Mesenchymal stem cell (in vitro differentiated cells and primary cell): ENCODE data around the gene CTSH.

ENCODE experiments used
- DNase-seq: peaks from one replicate; pipeline ENCODE4 v3.0.0-alpha.2; 2013
- H2AFZ ChIP-seq: one replicate; pipeline ENCODE4 v1.6.1; 2013; ENCODE audit warnings: low read depth, mild to moderate bottlenecking, control low read depth, inconsistent platforms, low read length, moderate library complexity
- H2AK5ac ChIP-seq: 2 replicates; pipeline ENCODE4 v1.6.1; 2013; ENCODE audit warnings: low read length, moderate library complexity, mild to moderate bottlenecking, inconsistent platforms; ENCODE audit not compliant: severe bottlenecking
- H2BK120ac ChIP-seq: one replicate; pipeline ENCODE4 v1.6.1; 2013; ENCODE audit warnings: low read depth, mild to moderate bottlenecking, inconsistent platforms, low read length, moderate library complexity
- H2BK12ac ChIP-seq, 2 experiments: one replicate each; pipeline ENCODE4 v1.6.1; 2013; ENCODE audit warnings: inconsistent platforms in 2 of 2, low read length in 2 of 2, mild to moderate bottlenecking in 2 of 2, moderate library complexity in 2 of 2, control low read depth in 1 of 2
- H2BK15ac ChIP-seq: one replicate; pipeline ENCODE4 v1.6.1; 2013; ENCODE audit warnings: mild to moderate bottlenecking, low read depth, inconsistent platforms; ENCODE audit not compliant: poor library complexity, severe bottlenecking
- H2BK5ac ChIP-seq: 2 replicates; pipeline ENCODE4 v1.6.1; 2013; ENCODE audit warnings: low read depth, mild to moderate bottlenecking, low read length, control low read depth, inconsistent platforms; ENCODE audit not compliant: poor library complexity, severe bottlenecking
- H3K14ac ChIP-seq, 2 experiments: one replicate each; pipeline ENCODE4 v1.6.1; 2013; ENCODE audit warnings: inconsistent platforms in 2 of 2, low read length in 2 of 2, control low read depth in 1 of 2, mild to moderate bottlenecking in 1 of 2, moderate library complexity in 1 of 2
- H3K18ac ChIP-seq, 2 experiments: one replicate each; pipeline ENCODE4 v1.6.1; 2013; ENCODE audit warnings: inconsistent platforms in 2 of 2, low read length in 2 of 2, control low read depth in 1 of 2, low read depth in 1 of 2, mild to moderate bottlenecking in 1 of 2
- H3K23ac ChIP-seq, 2 experiments: one replicate each; pipeline ENCODE4 v1.6.1; 2013; ENCODE audit warnings: inconsistent platforms in 2 of 2, low read length in 2 of 2, mild to moderate bottlenecking in 2 of 2, moderate library complexity in 2 of 2, control low read depth in 1 of 2
- H3K27ac ChIP-seq: 2 replicates; pipeline ENCODE4 v1.5.1; 2013; ENCODE audit warnings: mild to moderate bottlenecking, moderate library complexity, low read length, control low read depth, inconsistent platforms; ENCODE audit not compliant: poor library complexity, severe bottlenecking
- H3K27me3 ChIP-seq, 2 experiments: 2 replicates each; pipeline versions ENCODE4 v1.6.1 to v1.7.0; 2013; ENCODE audit warnings: low read length in 2 of 2, mild to moderate bottlenecking in 2 of 2, moderate library complexity in 2 of 2, control low read depth in 1 of 2, inconsistent platforms in 1 of 2; ENCODE audit not compliant: control insufficient read depth in 1 of 2, insufficient read depth in 1 of 2
- H3K36me3 ChIP-seq, 2 experiments: 2 replicates each; pipeline versions ENCODE4 v1.6.1 to v1.7.0; 2013; ENCODE audit warnings: low read length in 2 of 2, control low read depth in 1 of 2, inconsistent platforms in 1 of 2, low read depth in 1 of 2, mild to moderate bottlenecking in 1 of 2; ENCODE audit not compliant: insufficient read depth in 2 of 2, control insufficient read depth in 1 of 2
- H3K4ac ChIP-seq, 2 experiments: one replicate each; pipeline ENCODE4 v1.6.1; 2013; ENCODE audit warnings: inconsistent platforms in 2 of 2, low read length in 2 of 2, mild to moderate bottlenecking in 2 of 2, moderate library complexity in 2 of 2, control low read depth in 1 of 2, low read depth in 1 of 2
- H3K4me1 ChIP-seq: 2 replicates; pipeline ENCODE4 v1.6.1; 2013; ENCODE audit warnings: low read depth, low read length, control low read depth; ENCODE audit not compliant: control insufficient read depth, insufficient read depth
- H3K4me2 ChIP-seq: 2 replicates; pipeline ENCODE4 v1.6.1; 2013; ENCODE audit warnings: low read length, mild to moderate bottlenecking, inconsistent platforms; ENCODE audit not compliant: poor library complexity, severe bottlenecking
- H3K4me3 ChIP-seq, 2 experiments: 2 replicates each; pipeline versions ENCODE4 v1.5.1 to v1.7.0; 2013; ENCODE audit warnings: low read length in 2 of 2, mild to moderate bottlenecking in 2 of 2, control low read depth in 1 of 2, low read depth in 1 of 2; ENCODE audit not compliant: insufficient read depth in 1 of 2
- H3K79me1 ChIP-seq: replicated peaks from 2 replicates; pipeline ENCODE4 v1.6.1; 2013; ENCODE audit warnings: mild to moderate bottlenecking, control low read depth, low read length, inconsistent platforms; ENCODE audit not compliant: poor library complexity, severe bottlenecking
- H3K9ac ChIP-seq: 2 replicates; pipeline ENCODE4 v1.7.0; 2013; ENCODE audit warnings: mild to moderate bottlenecking, low read length, moderate library complexity
- H3K9me3 ChIP-seq: 2 replicates; pipeline ENCODE4 v1.7.0; 2013; ENCODE audit warnings: mild to moderate bottlenecking, low read length; ENCODE audit not compliant: control insufficient read depth
- H4K8ac ChIP-seq: one replicate; pipeline ENCODE4 v1.6.1; 2013; ENCODE audit warnings: inconsistent platforms, mild to moderate bottlenecking, low read length, moderate library complexity
- H4K91ac ChIP-seq: one replicate; pipeline ENCODE4 v1.6.1; 2013; ENCODE audit warnings: mild to moderate bottlenecking, low read length, inconsistent platforms
- WGBS: methylation state at CpG from one replicate; pipeline ENCODE4 v1.1.7; 2013; ENCODE audit warnings: mixed read lengths; 5-methylcytosine and 5-hydroxymethylcytosine counted together

Gene CTSH

GRCh38 chr15:78921940-78922339, 22.9 kb downstream of the CTSH start:
- Histone ChIP-seq H3K9me3 (no peaks in the 10 kb centered on the region), H3K18ac (no peak overlapping the region), H2AK5ac (no peak overlapping the region), H3K27me3 (no peaks in the 10 kb centered on the region), H2BK15ac (no peak overlapping the region), H4K8ac (no peak overlapping the region), H3K4me2 (no peak overlapping the region), H3K79me1 (peaks cover 16% of the 10 kb centered on the region), H3K4me3 (no peak overlapping the region), H3K27ac (no peak overlapping the region), H2AFZ (no peak overlapping the region), H2BK12ac (no peak overlapping the region), H4K91ac (no peak overlapping the region), H3K4me1 (peaks cover 3% of the 10 kb centered on the region), H3K14ac (no peak overlapping the region), H3K9ac (no peak overlapping the region), H3K36me3 (peaks cover 70 to 75% of the 10 kb centered on the region in 2 experiments), H3K4ac (no peak overlapping the region), H3K23ac (no peak overlapping the region), H2BK5ac (no peak overlapping the region), H2BK120ac (no peak overlapping the region)
- no peak for DNase-seq
- 97% methylated on average over 14 of the region's 14 CpGs for WGBS

- Histone ChIP-seq H3K4me3 (no peak overlapping the region), H3K9ac (no peak overlapping the region), H3K14ac (no peak overlapping the region), H2BK12ac (no peak overlapping the region), H2AK5ac (no peak overlapping the region), H3K4me1 (peaks cover 4% of the 10 kb centered on the region), H3K27ac (no peak overlapping the region), H3K23ac (no peak overlapping the region), H4K8ac (no peak overlapping the region), H3K27me3 (no peaks in the 10 kb centered on the region), H3K79me1 (peaks cover 16% of the 10 kb centered on the region), H3K36me3 (peaks cover 66 to 70% of the 10 kb centered on the region in 2 experiments), H4K91ac (no peak overlapping the region), H2BK15ac (no peak overlapping the region), H2BK5ac (no peak overlapping the region), H2BK120ac (no peak overlapping the region), H3K4me2 (no peak overlapping the region), H3K4ac (no peak overlapping the region), H2AFZ (no peak overlapping the region), H3K9me3 (no peaks in the 10 kb centered on the region), H3K18ac (no peak overlapping the region)
- WGBS, result 98% methylated on average over 6 of the region's 6 CpGs
- DNase-seq, result no peak
These were observed 23.3 kb downstream of the CTSH start for GRCh38 chr15:78921517-78921916.

- 90% methylated on average over 3 of the region's 4 CpGs for WGBS
- no peak overlapping the region for H3K23ac ChIP-seq
- no peak overlapping the region for H3K4me2 ChIP-seq
These were observed 27.0 kb downstream of the CTSH start for GRCh38 chr15:78917888-78918287.

GRCh38 chr15:78916088-78916487, 28.8 kb downstream of the CTSH start:
- no peak overlapping the region for H2BK15ac ChIP-seq
- no peak overlapping the region for H3K4me3 ChIP-seq
- no peak overlapping the region for H3K23ac ChIP-seq
- no peak overlapping the region for H4K8ac ChIP-seq
- no peak overlapping the region for H2AFZ ChIP-seq
- DNase-seq, result no peak
- no peak overlapping the region for H2AK5ac ChIP-seq
- H3K18ac ChIP-seq, result no peak overlapping the region
- H3K9ac ChIP-seq, result peak overlapping the region; percentile 4
- no peak overlapping the region for H3K14ac ChIP-seq
- WGBS, result 100% methylated on average over 2 of the region's 4 CpGs
- H3K9me3 ChIP-seq, result no peaks in the 10 kb centered on the region
- no peak overlapping the region for H3K27ac ChIP-seq
- peaks cover 17% of the 10 kb centered on the region for H3K4me1 ChIP-seq
- H3K4me2 ChIP-seq, result no peak overlapping the region
- peaks cover 22% of the 10 kb centered on the region for H3K79me1 ChIP-seq
- H3K36me3 ChIP-seq, result peaks cover 48 to 58% of the 10 kb centered on the region in 2 experiments
- H3K27me3 ChIP-seq, result no peaks in the 10 kb centered on the region
- H2BK12ac ChIP-seq, result no peak overlapping the region
- no peak overlapping the region for H3K4ac ChIP-seq
- H4K91ac ChIP-seq, result no peak overlapping the region
- no peak overlapping the region for H2BK120ac ChIP-seq
- H2BK5ac ChIP-seq, result no peak overlapping the region

More at GRCh38 chr15:78917888-78918287, 27.0 kb downstream of the CTSH start:
- Histone ChIP-seq H2BK15ac (no peak overlapping the region), H2BK12ac (no peak overlapping the region), H3K27me3 (no peaks in the 10 kb centered on the region), H3K36me3 (peaks cover 59 to 60% of the 10 kb centered on the region in 2 experiments), H3K4me1 (peaks cover 17% of the 10 kb centered on the region), H4K91ac (no peak overlapping the region), H3K14ac (no peak overlapping the region), H2BK120ac (no peak overlapping the region), H2AK5ac (no peak overlapping the region), H3K4me3 (no peak overlapping the region), H3K27ac (no peak overlapping the region), H3K9ac (peak overlapping the region; percentile 8), H3K18ac (no peak overlapping the region), H2AFZ (no peak overlapping the region), H3K4ac (no peak overlapping the region), H2BK5ac (no peak overlapping the region), H4K8ac (peak overlapping the region; percentile 47), H3K79me1 (peaks cover 26% of the 10 kb centered on the region), H3K9me3 (no peaks in the 10 kb centered on the region)
- DNase-seq, result no peak
